Testis (tissue), 3 donors: Measurements from ENCODE around the gene SPON1. TPM values are rescaled to one million over a fixed set of nuclear protein-coding genes. Genes with fewer than 3 reads are reported as not detected.
A peak's percentile ranks its signal among the peaks of the same experiment; 100 is the strongest.

ENCODE experiments used
- DNase-seq: peaks from one replicate; pipeline ENCODE4 v3.0.0-alpha.2; 2019
- H3K27ac ChIP-seq, 2 donors: fragments of 200-600 bp; sonication (generic); one replicate each; pipeline ENCODE4 v1.5.1; 2019
- H3K27me3 ChIP-seq: fragments of 200-600 bp; sonication (generic); one replicate; pipeline ENCODE4 v1.5.1; 2019
- H3K36me3 ChIP-seq: fragments of 200-600 bp; sonication (generic); one replicate; pipeline ENCODE4 v1.5.1; 2017; ENCODE audit warnings: low read depth; ENCODE audit errors: missing control alignments
- H3K4me1 ChIP-seq: fragments of 200-600 bp; sonication (generic); one replicate; pipeline ENCODE4 v1.5.1; 2019
- H3K4me3 ChIP-seq, 2 donors: fragments of 200-600 bp; sonication (generic); one replicate each; pipeline ENCODE4 v1.5.1; 2017 to 2019
- H3K9me3 ChIP-seq: fragments of 200-600 bp; sonication (generic); one replicate; pipeline ENCODE4 v1.5.1; 2017
- POLR2A ChIP-seq: fragments of 450-650 bp; IDR thresholded peaks from one replicate; pipeline ENCODE4 v1.6.1; 2017; ENCODE audit warnings: antibody characterized with exemption, mild to moderate bottlenecking, moderate library complexity
- WGBS, 2 donors: methylation state at CpG; one replicate each; pipeline ENCODE4 v1.1.5; 2018; 5-methylcytosine and 5-hydroxymethylcytosine counted together
- intact Hi-C: fragments of 100-400 bp; cut with DNase I; formaldehyde crosslinking; loops from one replicate; pipeline ENCODE4 v1.15.1; 2023; ENCODE audit warnings: low total_unique reads
- polyA plus RNA-seq: library from polyadenylated mRNA; stranded (reverse); fragments of 350-450 nt; fragmentation: Illumina TruSeq; extraction: RNeasy Lipid Tissue Mini Kit (QIAGEN cat#74804); gene quantifications from one replicate; pipeline ENCODE4 v1.2.3, GENCODE V29; 2014; ENCODE audit warnings: low read depth, low replicate concordance; ENCODE audit not compliant: insufficient read depth
- total RNA-seq, 2 donors: library from RNA; depleted of rRNA; stranded (reverse); fragments of >200 nt; gene quantifications; one replicate each; pipeline ENCODE4 v1.2.3, GENCODE V29; 2016
- TF ChIP-seq, protein P1 (sequence below), 3 experiments: fragments of 450-650 bp in 2 of 3; fragments of 200-600 bp in 1 of 3; sonication (generic) in 1 of 3; IDR thresholded peaks; one replicate each; pipeline ENCODE4 v1.5.1; 2016 to 2019; ENCODE audit warnings: antibody characterized with exemption in 3 of 3, mild to moderate bottlenecking in 2 of 3, moderate library complexity in 1 of 3

SPON1 gene
- total and polyA plus RNA-seq, 3 donors from 2014 or later: 6.9 to 11.9 (median 7.6) TPM

DNA sequence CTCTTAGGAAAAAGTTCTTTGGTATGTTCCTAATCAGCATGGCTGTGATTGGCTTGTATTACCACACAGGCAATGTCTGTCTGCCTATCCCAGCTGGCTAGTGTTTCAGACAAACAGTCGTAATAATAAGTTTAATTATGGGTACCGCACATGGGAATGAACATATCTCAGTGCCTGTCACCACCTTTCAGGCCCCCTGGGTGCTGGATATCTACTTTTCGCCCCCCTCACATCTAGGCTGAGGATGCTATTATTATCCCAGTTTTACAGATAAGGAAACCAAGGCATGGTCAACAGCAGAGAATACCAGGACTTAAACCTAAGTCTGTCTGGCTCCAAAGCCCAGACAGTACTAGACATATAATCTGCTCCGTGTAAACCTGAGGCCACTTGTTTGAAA is 174.8 kb downstream of the SPON1 start:
- Histone ChIP-seq H3K36me3 (no peaks in the 10 kb centered on the region), H3K4me1 (no peaks in the 10 kb centered on the region), H3K4me3 (no peak overlapping the region), H3K9me3 (no peaks in the 10 kb centered on the region), H3K27me3 (no peaks in the 10 kb centered on the region), H3K27ac (no peak overlapping the region)
- intact Hi-C loops: no loop called here
- TF ChIP-seq, protein P1, sequence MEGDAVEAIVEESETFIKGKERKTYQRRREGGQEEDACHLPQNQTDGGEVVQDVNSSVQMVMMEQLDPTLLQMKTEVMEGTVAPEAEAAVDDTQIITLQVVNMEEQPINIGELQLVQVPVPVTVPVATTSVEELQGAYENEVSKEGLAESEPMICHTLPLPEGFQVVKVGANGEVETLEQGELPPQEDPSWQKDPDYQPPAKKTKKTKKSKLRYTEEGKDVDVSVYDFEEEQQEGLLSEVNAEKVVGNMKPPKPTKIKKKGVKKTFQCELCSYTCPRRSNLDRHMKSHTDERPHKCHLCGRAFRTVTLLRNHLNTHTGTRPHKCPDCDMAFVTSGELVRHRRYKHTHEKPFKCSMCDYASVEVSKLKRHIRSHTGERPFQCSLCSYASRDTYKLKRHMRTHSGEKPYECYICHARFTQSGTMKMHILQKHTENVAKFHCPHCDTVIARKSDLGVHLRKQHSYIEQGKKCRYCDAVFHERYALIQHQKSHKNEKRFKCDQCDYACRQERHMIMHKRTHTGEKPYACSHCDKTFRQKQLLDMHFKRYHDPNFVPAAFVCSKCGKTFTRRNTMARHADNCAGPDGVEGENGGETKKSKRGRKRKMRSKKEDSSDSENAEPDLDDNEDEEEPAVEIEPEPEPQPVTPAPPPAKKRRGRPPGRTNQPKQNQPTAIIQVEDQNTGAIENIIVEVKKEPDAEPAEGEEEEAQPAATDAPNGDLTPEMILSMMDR (IDR thresholded peaks at IDR 0.05): no peak
- no peak for TF ChIP-seq POLR2A
- whole genome bisulfite sequencing, 2 donors: 84 to 89% methylated on average over 4 of the region's 4 CpGs
- DNase-seq: no peak

DNA sequence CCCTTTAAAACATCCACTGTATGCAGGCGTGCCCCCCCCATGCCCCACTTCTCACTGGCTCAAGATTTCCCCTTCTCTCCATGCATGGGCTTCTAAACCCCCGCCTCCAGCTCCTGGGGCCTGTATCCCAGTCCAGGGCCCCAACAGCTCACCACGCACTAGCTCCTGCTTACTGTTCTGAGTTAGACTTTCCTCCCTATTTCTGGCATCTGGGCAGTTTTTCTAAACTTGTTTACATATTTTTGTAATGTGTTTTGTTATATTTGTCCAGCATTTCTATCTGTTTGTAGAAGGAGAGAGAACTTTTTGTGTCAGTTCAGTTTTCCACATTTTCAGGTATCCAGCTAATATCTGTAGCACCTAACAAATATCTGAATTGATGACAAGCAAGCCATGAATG is 178.5 kb downstream of the SPON1 start:
- TF ChIP-seq POLR2A: no peak
- TF ChIP-seq, protein P1 (IDR thresholded peaks at IDR 0.05): no peak
- Histone ChIP-seq H3K27me3 (no peaks in the 10 kb centered on the region), H3K9me3 (no peaks in the 10 kb centered on the region), H3K4me3 (no peak overlapping the region), H3K4me1 (no peaks in the 10 kb centered on the region), H3K36me3 (no peaks in the 10 kb centered on the region), H3K27ac (no peak overlapping the region)
- DNase-seq: no peak
- intact Hi-C loops: loop anchor here (10.0 kb wide), 1 partner anchor 176 kb away; the partner anchor contains the start of gene SPON1
- 83 to 91% methylated on average over 3 of the region's 3 CpGs for WGBS, 2 donors

DNA sequence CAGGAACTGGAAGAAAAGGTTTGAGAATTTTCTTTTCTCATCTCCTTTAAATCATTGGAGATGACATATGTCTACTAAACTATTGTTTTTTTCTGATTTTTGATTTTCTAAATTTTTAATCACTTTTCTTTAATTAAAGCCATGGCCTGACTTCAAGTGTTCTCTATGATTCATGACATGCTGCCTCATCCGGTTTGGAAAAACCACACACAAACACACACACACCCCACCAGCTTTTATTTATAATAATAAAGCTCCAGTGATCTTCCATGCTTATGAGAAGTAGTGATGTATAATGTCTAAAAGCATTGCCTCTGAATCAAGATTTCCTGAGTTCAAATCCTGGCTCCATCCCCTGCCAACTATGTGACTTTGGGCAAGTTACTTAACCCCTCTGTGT is 179.2 kb downstream of the SPON1 start:
- intact Hi-C loops: loop anchor here (10.0 kb wide), 1 partner anchor 177 kb away; the partner anchor contains the start of gene SPON1
- no peak for TF ChIP-seq POLR2A
- TF ChIP-seq, protein P1 (IDR thresholded peaks at IDR 0.05): no peak
- no peak for DNase-seq
- no peaks in the 10 kb centered on the region for H3K4me1 ChIP-seq
- no peaks in the 10 kb centered on the region for H3K36me3 ChIP-seq
- no peak overlapping the region for H3K4me3 ChIP-seq
- WGBS, 2 donors: 55 to 75% methylated on average over 1 of the region's 1 CpG
- no peaks in the 10 kb centered on the region for H3K27me3 ChIP-seq
- no peaks in the 10 kb centered on the region for H3K9me3 ChIP-seq
- H3K27ac ChIP-seq: no peak overlapping the region

DNA sequence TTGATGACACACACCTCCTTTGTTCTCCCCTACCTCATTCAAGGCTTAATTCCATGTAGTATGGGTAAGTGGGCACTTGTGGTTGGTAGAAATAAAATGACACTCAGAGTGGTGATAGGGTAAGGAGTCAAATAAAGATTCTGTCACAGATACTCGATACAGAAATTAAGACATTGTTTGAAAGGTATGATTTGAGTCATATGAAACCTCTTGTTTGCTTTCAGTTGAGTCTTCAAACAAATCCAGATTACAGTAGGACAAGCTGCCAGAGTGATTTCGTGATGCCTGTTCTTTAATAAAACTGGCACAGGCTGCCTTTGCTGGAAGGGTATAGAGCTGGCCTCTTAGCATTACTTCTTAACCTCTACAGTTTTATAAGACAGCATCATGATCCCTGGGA is 182.4 kb downstream of the SPON1 start:
- H3K4me1 ChIP-seq: no peaks in the 10 kb centered on the region
- DNase-seq: no peak
- no peaks in the 10 kb centered on the region for H3K27me3 ChIP-seq
- intact Hi-C loops: loop anchor here (10.0 kb wide), 1 partner anchor 180 kb away; the partner anchor contains the start of gene SPON1
- 87 to 89% methylated on average over 2 of the region's 2 CpGs for WGBS, 2 donors
- no peaks in the 10 kb centered on the region for H3K36me3 ChIP-seq
- no peak overlapping the region for H3K27ac ChIP-seq
- TF ChIP-seq, protein P1 (IDR thresholded peaks at IDR 0.05): no peak
- no peak for TF ChIP-seq POLR2A
- H3K9me3 ChIP-seq: no peaks in the 10 kb centered on the region
- H3K4me3 ChIP-seq: no peak overlapping the region

DNA sequence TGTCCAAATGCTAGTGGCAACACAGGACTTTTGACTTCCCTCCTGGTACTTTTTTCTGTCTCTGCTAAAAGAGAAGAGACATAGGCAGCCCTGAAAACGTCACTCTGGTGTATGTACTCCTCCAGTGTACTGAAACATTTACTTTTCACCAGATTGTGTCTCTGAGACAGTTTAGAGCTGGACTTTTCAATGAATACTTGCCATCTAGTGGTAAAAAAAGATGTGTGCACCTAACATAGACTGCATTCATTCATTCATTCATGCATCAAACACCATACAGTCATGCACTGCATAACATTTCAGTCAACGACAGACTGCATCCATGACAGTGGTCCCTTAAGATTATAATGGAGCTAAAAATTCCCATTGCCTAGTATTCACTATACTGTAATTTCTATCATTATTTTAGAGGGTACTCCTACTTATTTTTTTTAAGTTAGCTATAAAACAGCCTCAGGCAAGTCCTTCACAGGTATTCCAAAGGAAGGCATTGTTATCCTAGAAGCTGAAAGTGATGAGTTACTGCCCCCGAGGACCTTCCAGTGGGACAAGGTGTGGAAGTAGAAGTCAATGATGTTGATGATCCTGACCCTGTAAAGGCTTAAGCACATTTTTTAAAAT is 186.2 kb downstream of the SPON1 start:
- Histone ChIP-seq H3K4me3 (no peak overlapping the region), H3K27me3 (no peaks in the 10 kb centered on the region), H3K36me3 (no peaks in the 10 kb centered on the region), H3K9me3 (no peaks in the 10 kb centered on the region), H3K4me1 (no peaks in the 10 kb centered on the region), H3K27ac (no peak overlapping the region)
- TF ChIP-seq POLR2A: no peak
- TF ChIP-seq, protein P1 (IDR thresholded peaks at IDR 0.05): peak; percentile 43 to 59 (median 49)
- 56 to 60% methylated on average over 3 of the region's 3 CpGs for WGBS, 2 donors
- intact Hi-C loops: loop anchor here (10.0 kb wide), 1 partner anchor 184 kb away; the partner anchor contains the start of gene SPON1
- DNase-seq: no peak
